Activated CD8-positive, alpha-beta memory T cell treated with anti-CD3 and anti-CD28 coated beads for 4 hours (primary cell): ENCODE results near the gene PCDH15.
"Not testable (repeated sequence)": the region's sequence is repeated elsewhere in the genome, so short reads cannot be mapped to it uniquely, and the experiment has no call there.

Experiments used
- DNase-seq, 2 donors: peaks; one replicate each; pipeline ENCODE4 v3.0.0-alpha.2; 2020; ENCODE audit warnings: low read depth in 2 of 2

Gene PCDH15

GRCh38 chr10:54394598-54394997 lies 406.4 kb downstream of the PCDH15 start:
- not testable (repeated sequence) for DNase-seq

GRCh38 chr10:54372179-54372578 lies 428.9 kb downstream of the PCDH15 start:
- no peak for DNase-seq

- no peak for DNase-seq
These were observed 432.0 kb downstream of the PCDH15 start for GRCh38 chr10:54368984-54369383.

- no peak for DNase-seq
These were observed 437.6 kb downstream of the PCDH15 start for GRCh38 chr10:54363390-54363789.

- no peak for DNase-seq
These were observed 459.0 kb downstream of the PCDH15 start for GRCh38 chr10:54342058-54342457.

- DNase-seq: no peak
These were observed 465.7 kb downstream of the PCDH15 start for GRCh38 chr10:54335296-54335695.

GRCh38 chr10:54319341-54319740 lies 481.7 kb downstream of the PCDH15 start:
- DNase-seq: no peak

- DNase-seq: no peak
These were observed 482.6 kb downstream of the PCDH15 start for GRCh38 chr10:54318470-54318869.

- no peak for DNase-seq
These were observed 486.6 kb downstream of the PCDH15 start for GRCh38 chr10:54314430-54314829.

GRCh38 chr10:54284526-54285193 lies 516.4 kb downstream of the PCDH15 start:
- DNase-seq: no peak

GRCh38 chr10:54282012-54282411 lies 519.0 kb downstream of the PCDH15 start:
- no peak for DNase-seq

GRCh38 chr10:54266395-54266794 lies 534.6 kb downstream of the PCDH15 start:
- no peak for DNase-seq

GRCh38 chr10:54262726-54263125 lies 538.3 kb downstream of the PCDH15 start:
- DNase-seq: no peak

- DNase-seq: no peak
These were observed 541.9 kb downstream of the PCDH15 start for GRCh38 chr10:54259104-54259503.

GRCh38 chr10:54234832-54235231 lies 566.2 kb downstream of the PCDH15 start:
- DNase-seq: no peak

- DNase-seq: no peak
These were observed 597.6 kb downstream of the PCDH15 start for GRCh38 chr10:54203401-54203800.

GRCh38 chr10:54198051-54198450 lies 603.0 kb downstream of the PCDH15 start:
- DNase-seq: no peak

- no peak for DNase-seq
These were observed 606.2 kb downstream of the PCDH15 start for GRCh38 chr10:54194806-54195205.

GRCh38 chr10:54159924-54160323 lies 641.1 kb downstream of the PCDH15 start:
- DNase-seq: no peak

- no peak for DNase-seq
These were observed 652.5 kb downstream of the PCDH15 start for GRCh38 chr10:54148508-54148907.

- no peak for DNase-seq
These were observed 661.1 kb downstream of the PCDH15 start for GRCh38 chr10:54139819-54140428.

GRCh38 chr10:54137396-54137795 lies 663.6 kb downstream of the PCDH15 start:
- DNase-seq: no peak

GRCh38 chr10:54133203-54133602 lies 667.8 kb downstream of the PCDH15 start:
- DNase-seq: no peak

GRCh38 chr10:54131833-54132232 lies 669.2 kb downstream of the PCDH15 start:
- DNase-seq: no peak
